ENCODE measurements around the gene GPR142. TPM values are rescaled to one million over a fixed set of nuclear protein-coding genes. Genes with fewer than 3 reads are reported as not detected.

GPR142 gene
- total RNA-seq (2021), result 0.33 TPM in 1 of 2 replicates, not detected in the other
- long read RNA-seq, result 0 reads

- H3K9me3 Mint-ChIP-seq, result no peaks in the 10 kb centered on the region
- H3K4me1 Mint-ChIP-seq, result peaks cover 10 to 23% of the 10 kb centered on the region in 2 experiments
- Histone ChIP-seq H3K27ac (ENCODE audit: insufficient read length, low read depth, low read length) (no peak within 1 kb of the TSS), H3K14ac (ENCODE audit: insufficient read depth, low read length) (no peak within 1 kb of the TSS), H3K56ac (ENCODE audit: insufficient read length, low read depth, low read length) (no peak within 1 kb of the TSS), H2AFZ (ENCODE audit: low read length) (no peak within 1 kb of the TSS), H4K5ac (ENCODE audit: insufficient read length, low read depth, low read length) (no peak within 1 kb of the TSS), H3K4me1 (ENCODE audit: insufficient read depth, low read length) (no peaks in the 10 kb centered on the region; the same call in 1 of the 2 replicates), H2BK12ac (ENCODE audit: insufficient read length, low read depth, low read length) (no peak within 1 kb of the TSS), H3K79me2 (ENCODE audit: insufficient read depth, low read length) (no peaks in the 10 kb centered on the region), H3K79me1 (ENCODE audit: insufficient read depth, low read depth, low read length, poor library complexity, severe bottlenecking) (no peaks in the 10 kb centered on the region), H3K27me3 (ENCODE audit: insufficient read depth, low read length) (no peaks in the 10 kb centered on the region), H3K9me3 (ENCODE audit: control insufficient read depth, low read depth, low read length) (no peaks in the 10 kb centered on the region), H2BK15ac (ENCODE audit: low read depth, low read length) (no peak within 1 kb of the TSS), H2BK5ac (ENCODE audit: insufficient read length, low read length) (no peak within 1 kb of the TSS), H3K18ac (ENCODE audit: insufficient read length, low read depth, low read length) (no peak within 1 kb of the TSS), H4K91ac (ENCODE audit: insufficient read length, low read depth, low read length) (no peak within 1 kb of the TSS), H3T11ph (ENCODE audit: low read length) (no peak within 1 kb of the TSS), H3K23ac (ENCODE audit: insufficient read length, low read depth, low read length) (no peak within 1 kb of the TSS), H4K20me1 (ENCODE audit: control insufficient read depth, insufficient read depth, insufficient read length) (no peaks in the 10 kb centered on the region), H3K4ac (ENCODE audit: low read depth, low read length) (no peak within 1 kb of the TSS), H4K8ac (replicated peaks; ENCODE audit: insufficient read length, low read depth, low read length) (no peak within 1 kb of the TSS), H3K9ac (ENCODE audit: extremely low read depth, insufficient read length, low read length) (no peak within 1 kb of the TSS), H2BK120ac (ENCODE audit: low read depth, low read length, poor library complexity, severe bottlenecking) (no peak within 1 kb of the TSS), H3K23me2 (ENCODE audit: insufficient read length, low read depth, low read length, poor library complexity, severe bottlenecking) (no peaks in the 10 kb centered on the region), H2BK20ac (ENCODE audit: low read depth, low read length, poor library complexity, severe bottlenecking) (no peak within 1 kb of the TSS), H3K4me2 (ENCODE audit: insufficient read depth, insufficient read length, low read length) (no peak within 1 kb of the TSS), H2AK5ac (ENCODE audit: insufficient read length, low read length) (no peak within 1 kb of the TSS)
- no CpG with 5 or more reads among the region's 5 CpGs for WGBS (ENCODE audit: extremely low coverage, insufficient read length, low lambda C conversion rate)
- no peaks in the 10 kb centered on the region for H3K36me3 Mint-ChIP-seq (ENCODE audit: insufficient read depth in 1 of 3, low read depth in 3 of 3)
- H3K27ac Mint-ChIP-seq, result no peak within 1 kb of the TSS; a peak in 1 of 7 replicates
- TF ChIP-seq CTCF (conservative IDR thresholded peaks at IDR 0.05), result no peak
- no peak for DNase-seq
- peaks cover 61% of the 10 kb centered on the region for H3K27me3 Mint-ChIP-seq (ENCODE audit: low read depth)
- H3K4me3 Mint-ChIP-seq, result peak within 1 kb of the TSS in 1 of 2 experiments; percentile 26; a peak in 1 of 5 replicates
Observed at GRCh38 chr17:74367206-74367605, at the start of gene GPR142. Gene GPR142 (plus strand): TSS chr17:74367506. CDS start chr17:74369541, 2,035 bp downstream.
